ENCODE measurements around the gene GALK2. TPM values are rescaled to one million over a fixed set of nuclear protein-coding genes. Genes with fewer than 3 reads are reported as not detected.

Gene GALK2
- total and polyA plus RNA-seq, 2 of the 8 experiments (the other 6 are each of a cell fraction or from before 2014, with no cell fraction given) = 8.7 to 16.1 TPM

DNA sequence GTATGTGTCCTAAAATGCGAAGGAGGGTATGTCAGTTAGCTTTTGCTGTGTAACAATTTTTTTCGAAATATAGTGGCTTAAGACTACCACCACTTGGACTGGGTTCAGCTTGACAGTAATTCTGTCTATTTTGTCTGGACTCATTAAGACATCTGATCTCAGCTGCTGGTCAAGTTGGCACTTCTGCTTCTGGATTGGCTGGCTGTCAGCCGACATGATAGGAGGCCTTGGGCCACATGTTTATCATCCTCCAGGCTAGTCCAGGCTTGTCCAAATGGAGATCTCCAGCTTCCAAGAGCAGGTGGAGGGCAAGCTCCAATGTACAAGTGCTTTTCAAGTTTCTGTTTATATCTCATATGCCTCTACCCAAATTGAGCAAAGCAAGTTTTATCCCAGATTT is 95.9 kb downstream of the GALK2 start:
- Histone ChIP-seq H3K27me3 (replicated peaks in 1 of 4; ENCODE audit: control insufficient read depth in 3 of 4, extremely low read depth in 1 of 4, insufficient read depth in 3 of 4, low read length in 3 of 4) (no peaks in the 10 kb centered on the region), H4K5ac (ENCODE audit: insufficient read length, low read depth, low read length) (no peak overlapping the region), H2BK120ac (replicated peaks; ENCODE audit: low read depth, low read length) (no peak overlapping the region), H3K9me3 (ENCODE audit: insufficient read depth in 2 of 2, low read depth in 1 of 2, low read length in 1 of 2) (peaks cover 13 to 16% of the 10 kb centered on the region in 2 experiments), H3K79me2 (ENCODE audit: control insufficient read depth in 1 of 2, insufficient read depth in 2 of 2, low read length in 2 of 2) (no peaks in the 10 kb centered on the region), H3K79me1 (ENCODE audit: low read depth, low read length) (no peaks in the 10 kb centered on the region), H3K14ac (ENCODE audit: insufficient read length) (no peak overlapping the region), H2AFZ (ENCODE audit: low read length) (no peak overlapping the region), H3K56ac (replicated peaks; ENCODE audit: insufficient read length, low read depth, low read length) (no peak overlapping the region), H3K9ac (replicated peaks in 1 of 4; ENCODE audit: extremely low read depth in 1 of 4, low read depth in 3 of 4, low read length in 3 of 4) (no peak overlapping the region), H2BK20ac (ENCODE audit: low read length) (no peak overlapping the region), H3K18ac (ENCODE audit: extremely low read depth, low read length) (no peak overlapping the region), H3K4me1 (replicated peaks in 1 of 4; ENCODE audit: control insufficient read depth in 3 of 4, insufficient read depth in 4 of 4, low read length in 3 of 4) (peaks cover 0 to 5% (median 1%) of the 10 kb centered on the region in 4 experiments; a peak in 3 of 7 replicates), H2BK15ac (ENCODE audit: low read length) (no peak overlapping the region), H2AK5ac (ENCODE audit: low read depth, low read length) (no peak overlapping the region), H4K8ac (ENCODE audit: extremely low read depth, insufficient read depth, low read length) (no peak overlapping the region), H3K4me2 (ENCODE audit: insufficient read depth in 1 of 2, low read depth in 2 of 2, low read length in 2 of 2) (no peak overlapping the region), H3K27ac (ENCODE audit: low read depth, low read length) (no peak overlapping the region), H4K20me1 (replicated peaks in 1 of 2; ENCODE audit: control insufficient read depth in 1 of 2, insufficient read depth in 2 of 2, low read length in 2 of 2) (no peaks in the 10 kb centered on the region), H3K23ac (ENCODE audit: insufficient read length) (no peak overlapping the region), H2BK5ac (ENCODE audit: low read depth, low read length) (no peak overlapping the region), H4K91ac (replicated peaks; ENCODE audit: insufficient read length, low read length) (no peak overlapping the region), H3K23me2 (ENCODE audit: low read depth, low read length) (no peaks in the 10 kb centered on the region), H2BK12ac (ENCODE audit: low read depth, low read length) (no peak overlapping the region), H3K36me3 (ENCODE audit: control insufficient read depth in 2 of 4, insufficient read depth in 4 of 4, low read length in 3 of 4) (peaks cover 0 to 3% (median under 1%) of the 10 kb centered on the region in 4 experiments; a peak in 1 of 8 replicates), H3K4ac (replicated peaks; ENCODE audit: insufficient read length, low read depth, low read length) (no peak overlapping the region), H3K4me3 (ENCODE audit: extremely low read depth in 1 of 4, insufficient read depth in 2 of 4, low read depth in 3 of 4, low read length in 4 of 4) (no peak overlapping the region)
- DNase-seq (ENCODE audit: low read depth in 1 of 2, low spot score in 2 of 2) (no peak), FAIRE-seq (no peak)
- TF ChIP-seq NANOG (IDR thresholded peaks at IDR 0.05; ENCODE audit: insufficient read depth, low read depth, low read length, poor library complexity, severe bottlenecking) (no peak), BRCA1 (IDR thresholded peaks at IDR 0.05; ENCODE audit: low read depth, low read length) (no peak), TCF12 (IDR thresholded peaks at IDR 0.05; ENCODE audit: low read depth, low read length) (no peak), KDM1A (IDR thresholded peaks at IDR 0.05; ENCODE audit: borderline replicate concordance, low read length) (no peak)
- 83% methylated on average over 3 of the region's 3 CpGs; no CpG with 5 or more reads in 1 of the 2 experiments for WGBS, 2 experiments (ENCODE audit: extremely low coverage in 1 of 2, insufficient coverage in 1 of 2, insufficient read length in 1 of 2, insufficient replicate concordance in 2 of 2, low coverage in 1 of 2, low lambda C conversion rate in 2 of 2, missing lambda C conversion rate in 1 of 2)
- ChIA-PET CTCF (ENCODE audit: partially characterized antibody) (interaction anchor here (0.6 kb wide), 1 partner anchor 567 kb away, joined by 3 read pairs; no protein-coding TSS in a partner anchor), POLR2A (ENCODE audit: partially characterized antibody) (no interaction called here)

All from H1 (cell line).